ENCODE data around the gene ZSCAN9. TPM values are rescaled to one million over a fixed set of nuclear protein-coding genes. Genes with fewer than 3 reads are reported as not detected.

Gene ZSCAN9
- total and polyA plus RNA-seq, 2 experiments from 2014 or later: 7.4 to 12.2 TPM

GRCh38 chr6:28217890-28218289, 7.2 kb upstream of the ZSCAN9 start:
- Histone ChIP-seq H3K9me2 (replicated peaks; ENCODE audit: insufficient read depth) (no peaks in the 10 kb centered on the region), H3K4me2 (peak overlapping the region; percentile 82), H3K27ac (no peak overlapping the region), H3K79me2 (no peaks in the 10 kb centered on the region), H3K9me3 (ENCODE audit: low read depth) (no peaks in the 10 kb centered on the region), H3K36me3 (replicated peaks; ENCODE audit: insufficient read depth, low read depth) (no peaks in the 10 kb centered on the region), H4K20me1 (ENCODE audit: insufficient read depth, poor library complexity, severe bottlenecking) (no peaks in the 10 kb centered on the region), H3K4me1 (ENCODE audit: insufficient read depth) (no peaks in the 10 kb centered on the region), H3K27me3 (peaks cover 43% of the 10 kb centered on the region), H2AFZ (no peak overlapping the region), H3K4me3 (no peak overlapping the region)
- TF ChIP-seq EZH2 (IDR thresholded peaks at IDR 0.05; ENCODE audit: borderline replicate concordance) (no peak), CTCF (IDR thresholded peaks at IDR 0.05; ENCODE audit: poor library complexity) (no peak), EZH2phosphoT487 (IDR thresholded peaks at IDR 0.05; ENCODE audit: low read depth, severe bottlenecking, unreplicated experiment) (no peak)
- 94% methylated on average over 12 of the region's 12 CpGs for WGBS (ENCODE audit: low lambda C conversion rate, missing lambda C conversion rate)
- DNase-seq (ENCODE audit: low spot score): no peak

GRCh38 chr6:28218312-28219248, 6.5 kb upstream of the ZSCAN9 start:
- Histone ChIP-seq H3K4me1 (ENCODE audit: insufficient read depth) (no peaks in the 10 kb centered on the region), H2AFZ (peak overlapping the region; percentile 97), H3K36me3 (replicated peaks; ENCODE audit: insufficient read depth, low read depth) (no peaks in the 10 kb centered on the region), H3K27ac (peak overlapping the region; percentile 77), H3K4me2 (peak overlapping the region; percentile 82), H3K9me2 (replicated peaks; ENCODE audit: insufficient read depth) (no peaks in the 10 kb centered on the region), H3K79me2 (no peaks in the 10 kb centered on the region), H3K9me3 (ENCODE audit: low read depth) (no peaks in the 10 kb centered on the region), H3K4me3 (peak overlapping the region; percentile 66), H4K20me1 (ENCODE audit: insufficient read depth, poor library complexity, severe bottlenecking) (no peaks in the 10 kb centered on the region), H3K27me3 (peaks cover 36% of the 10 kb centered on the region)
- TF ChIP-seq EZH2phosphoT487 (IDR thresholded peaks at IDR 0.05; ENCODE audit: low read depth, severe bottlenecking, unreplicated experiment): no peak
- no peak for TF ChIP-seq CTCF (IDR thresholded peaks at IDR 0.05; ENCODE audit: poor library complexity)
- no peak for TF ChIP-seq EZH2 (IDR thresholded peaks at IDR 0.05; ENCODE audit: borderline replicate concordance)
- peak; percentile 77 for DNase-seq (ENCODE audit: low spot score)
- 18% methylated on average over 38 of the region's 56 CpGs for WGBS (ENCODE audit: low lambda C conversion rate, missing lambda C conversion rate)

- no peaks in the 10 kb centered on the region for H3K79me2 ChIP-seq
- TF ChIP-seq EZH2 (IDR thresholded peaks at IDR 0.05; ENCODE audit: borderline replicate concordance): no peak
- TF ChIP-seq EZH2phosphoT487 (IDR thresholded peaks at IDR 0.05; ENCODE audit: low read depth, severe bottlenecking, unreplicated experiment): no peak
- TF ChIP-seq CTCF (IDR thresholded peaks at IDR 0.05; ENCODE audit: poor library complexity): no peak
- WGBS (ENCODE audit: low lambda C conversion rate, missing lambda C conversion rate): 52% methylated on average over 6 of the region's 6 CpGs
- no peak overlapping the region for H3K27ac ChIP-seq
- H3K4me2 ChIP-seq: no peak overlapping the region
- no peaks in the 10 kb centered on the region for H3K4me1 ChIP-seq (ENCODE audit: insufficient read depth)
- H3K9me2 ChIP-seq (replicated peaks; ENCODE audit: insufficient read depth): no peaks in the 10 kb centered on the region
- no peak overlapping the region for H3K4me3 ChIP-seq
- H3K9me3 ChIP-seq (ENCODE audit: low read depth): no peaks in the 10 kb centered on the region
- peaks cover 19% of the 10 kb centered on the region for H3K27me3 ChIP-seq
- H3K36me3 ChIP-seq (replicated peaks; ENCODE audit: insufficient read depth, low read depth): no peaks in the 10 kb centered on the region
- no peak for DNase-seq (ENCODE audit: low spot score)
- H2AFZ ChIP-seq: no peak overlapping the region
- H4K20me1 ChIP-seq (ENCODE audit: insufficient read depth, poor library complexity, severe bottlenecking): no peaks in the 10 kb centered on the region
These were observed 4.6 kb upstream of the ZSCAN9 start for GRCh38 chr6:28220257-28221133.
